ENCODE data around the gene TRPC3. TPM values are rescaled to one million over a fixed set of nuclear protein-coding genes. Genes with fewer than 3 reads are reported as not detected.

Gene TRPC3
- total RNA-seq, 2 experiments from 2014 or later, result 0.50 to 0.55 TPM

DNA sequence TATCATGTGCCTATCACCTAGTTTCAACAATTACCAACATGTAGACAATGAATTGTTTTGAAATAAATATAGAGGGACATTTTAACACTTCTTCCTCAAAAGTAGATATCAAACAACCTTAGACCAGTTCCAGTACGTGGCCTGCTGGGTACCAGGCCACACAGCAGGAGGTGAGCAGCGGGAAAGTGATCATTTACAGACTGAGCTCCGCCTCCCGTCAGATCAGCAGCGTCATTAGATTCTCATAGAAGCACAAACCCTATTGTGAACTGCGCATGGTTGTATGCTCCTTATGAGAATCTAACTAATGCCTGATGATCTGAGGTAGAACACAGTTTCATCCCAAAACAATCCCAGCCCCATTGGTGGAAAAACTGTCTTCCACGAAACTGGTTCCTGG, 88.1 kb downstream of the TRPC3 start:
- H3K4me3 Mint-ChIP-seq, result no peak overlapping the region
- no peaks in the 10 kb centered on the region for H3K9me3 Mint-ChIP-seq (ENCODE audit: insufficient read depth)
- DNase-seq (no peak), ATAC-seq (no peak)
- H3K4me1 Mint-ChIP-seq (ENCODE audit: low read depth), result peaks cover 2% of the 10 kb centered on the region
- CTCF ChIA-PET, result interaction anchor here (1.8 kb wide), 1 partner anchor 37 kb away, joined by 6 read pairs; no protein-coding TSS in a partner anchor
- H3K27ac Mint-ChIP-seq, result no peak overlapping the region
- POLR2A ChIA-PET, result no interaction called here
- no peaks in the 10 kb centered on the region for H3K27me3 Mint-ChIP-seq (ENCODE audit: low read depth)
- H3K36me3 Mint-ChIP-seq (ENCODE audit: low read depth), result peaks cover 35% of the 10 kb centered on the region

DNA sequence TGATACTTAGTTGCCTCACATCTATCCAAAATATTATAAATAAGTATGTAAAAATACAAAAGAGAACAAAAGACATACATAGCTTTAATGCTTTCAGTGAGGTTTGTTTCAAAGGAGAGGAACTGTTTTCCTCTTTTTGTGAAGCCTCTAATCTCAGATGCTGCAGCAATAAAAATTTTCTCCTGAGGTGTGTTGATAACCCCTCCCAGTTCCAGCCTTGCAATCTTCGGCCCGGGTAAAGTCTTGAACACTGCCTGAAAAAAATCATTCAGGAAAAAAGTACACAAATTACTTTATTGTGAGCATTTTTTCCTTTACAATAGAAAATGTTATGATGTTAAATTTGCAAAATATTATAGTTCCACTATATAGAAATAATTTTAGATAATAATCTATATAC, 90.4 kb downstream of the TRPC3 start:
- no peak for ATAC-seq
- Mint-ChIP-seq H3K27ac (no peak overlapping the region), H3K27me3 (ENCODE audit: low read depth) (no peaks in the 10 kb centered on the region), H3K4me3 (no peak overlapping the region), H3K4me1 (ENCODE audit: low read depth) (no peaks in the 10 kb centered on the region), H3K9me3 (ENCODE audit: insufficient read depth) (no peaks in the 10 kb centered on the region), H3K36me3 (ENCODE audit: low read depth) (peaks cover 29% of the 10 kb centered on the region)
- no peak for DNase-seq
- ChIA-PET POLR2A (no interaction called here), CTCF (no interaction called here)

DNA sequence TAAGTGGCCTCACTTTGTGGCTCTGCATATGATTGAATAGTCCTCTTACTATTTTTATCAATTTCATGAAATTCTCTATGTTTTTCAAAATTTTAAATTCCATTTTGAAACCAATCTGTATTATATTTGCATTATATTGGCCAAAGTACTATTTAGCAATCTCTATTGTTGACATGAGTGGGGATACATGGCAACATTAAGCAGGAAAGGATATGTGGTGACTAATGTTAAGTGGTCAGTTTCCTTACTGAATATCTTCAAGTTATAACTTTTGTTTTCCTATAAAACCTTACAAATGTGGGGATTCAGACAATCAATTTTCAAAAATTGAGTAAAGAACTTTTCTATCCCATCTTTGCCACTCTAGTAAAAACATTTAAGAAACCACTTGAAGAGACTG, 91.7 kb downstream of the TRPC3 start:
- CTCF ChIA-PET, result interaction anchor here (1.1 kb wide), 1 partner anchor 9 kb away, joined by 4 read pairs; no protein-coding TSS in a partner anchor

DNA sequence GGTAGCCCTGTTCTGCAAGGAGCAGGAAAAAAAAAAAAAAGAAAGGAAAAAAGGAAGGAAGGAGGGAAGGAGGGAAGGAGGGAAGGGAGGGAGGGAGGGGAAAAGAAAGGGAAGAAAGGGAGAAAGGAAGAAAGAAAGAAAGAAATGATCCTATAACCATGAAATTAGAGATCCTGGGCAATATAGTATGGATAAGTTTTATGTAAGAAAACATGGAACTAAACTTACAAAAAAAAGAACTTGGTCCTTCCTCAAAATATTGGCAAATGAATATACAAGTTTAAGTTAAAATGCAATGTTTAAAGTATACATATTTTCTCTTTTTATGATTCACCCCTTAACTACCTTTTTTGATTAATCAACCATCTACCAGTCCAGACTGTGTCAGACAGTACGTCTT, 100.5 kb downstream of the TRPC3 start:
- Mint-ChIP-seq H3K4me3 (no peak overlapping the region), H3K9me3 (ENCODE audit: insufficient read depth) (no peaks in the 10 kb centered on the region), H3K27ac (no peak overlapping the region), H3K27me3 (ENCODE audit: low read depth) (no peaks in the 10 kb centered on the region), H3K36me3 (ENCODE audit: low read depth) (peaks cover 10% of the 10 kb centered on the region), H3K4me1 (ENCODE audit: low read depth) (no peaks in the 10 kb centered on the region)
- CTCF ChIA-PET, result no interaction called here
- DNase-seq (no peak), ATAC-seq (no peak)
- POLR2A ChIA-PET, result no interaction called here

More for the DNA sequence above, 91.7 kb downstream of the TRPC3 start:
- Mint-ChIP-seq H3K36me3 (ENCODE audit: low read depth) (peaks cover 19% of the 10 kb centered on the region), H3K9me3 (ENCODE audit: insufficient read depth) (no peaks in the 10 kb centered on the region), H3K4me3 (no peak overlapping the region), H3K4me1 (ENCODE audit: low read depth) (no peaks in the 10 kb centered on the region), H3K27me3 (ENCODE audit: low read depth) (no peaks in the 10 kb centered on the region), H3K27ac (no peak overlapping the region)
- POLR2A ChIA-PET, result no interaction called here
- DNase-seq (no peak), ATAC-seq (no peak)

DNA sequence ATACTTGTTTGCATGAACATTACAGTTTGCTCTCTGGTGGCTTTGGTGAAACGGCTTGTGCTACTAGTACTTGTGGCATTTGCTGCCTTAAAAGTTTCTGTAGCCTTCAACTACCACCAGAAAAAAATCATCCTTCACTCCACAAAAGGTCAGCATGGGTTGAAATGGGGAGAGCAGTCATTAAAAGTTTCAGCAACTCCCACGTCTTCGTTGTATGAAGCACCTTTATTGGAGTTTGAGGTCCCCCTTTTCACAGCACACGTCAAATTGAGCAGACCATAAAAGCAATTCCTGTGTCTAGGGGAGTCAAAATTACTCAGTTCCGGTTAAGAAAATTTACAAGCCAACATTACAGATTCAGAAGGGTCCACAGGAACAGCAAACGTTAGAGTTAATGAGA, 105.2 kb downstream of the TRPC3 start:
- no peak for ATAC-seq
- ChIA-PET CTCF (interaction anchor here (1.1 kb wide), 1 partner anchor 20 kb away, joined by 3 read pairs; no protein-coding TSS in a partner anchor), POLR2A (no interaction called here)

DNA sequence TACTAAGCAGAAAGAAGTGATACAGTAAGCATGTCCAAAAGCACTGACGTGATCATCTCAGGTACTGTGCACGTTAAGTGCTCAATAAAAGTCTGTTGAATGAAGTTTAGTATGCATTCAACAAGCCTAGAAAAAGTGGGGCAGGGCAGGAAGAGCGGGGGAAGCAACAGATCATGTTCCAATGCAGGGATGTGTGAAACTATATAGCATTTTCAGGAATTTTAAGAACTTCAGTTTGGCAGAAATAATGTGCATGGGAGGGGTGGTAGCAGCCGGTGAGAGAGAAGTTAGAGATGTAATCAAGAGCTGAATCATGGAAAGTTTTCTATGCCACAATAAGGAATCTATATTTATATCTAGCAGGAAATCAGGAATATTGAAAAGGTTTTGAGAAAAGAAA, 109.0 kb downstream of the TRPC3 start:
- ChIA-PET POLR2A (no interaction called here), CTCF (no interaction called here)
- Mint-ChIP-seq H3K27ac (no peak overlapping the region), H3K4me3 (no peak overlapping the region), H3K27me3 (ENCODE audit: low read depth) (no peaks in the 10 kb centered on the region), H3K9me3 (ENCODE audit: insufficient read depth) (no peaks in the 10 kb centered on the region), H3K4me1 (ENCODE audit: low read depth) (no peaks in the 10 kb centered on the region), H3K36me3 (ENCODE audit: low read depth) (peaks cover 25% of the 10 kb centered on the region)
- DNase-seq (no peak), ATAC-seq (no peak)

More for the DNA sequence above, 105.2 kb downstream of the TRPC3 start:
- Mint-ChIP-seq H3K27me3 (ENCODE audit: low read depth) (no peaks in the 10 kb centered on the region), H3K4me3 (no peak overlapping the region), H3K36me3 (ENCODE audit: low read depth) (peaks cover 14% of the 10 kb centered on the region), H3K4me1 (ENCODE audit: low read depth) (no peaks in the 10 kb centered on the region), H3K9me3 (ENCODE audit: insufficient read depth) (no peaks in the 10 kb centered on the region), H3K27ac (no peak overlapping the region)
- no peak for DNase-seq

DNA sequence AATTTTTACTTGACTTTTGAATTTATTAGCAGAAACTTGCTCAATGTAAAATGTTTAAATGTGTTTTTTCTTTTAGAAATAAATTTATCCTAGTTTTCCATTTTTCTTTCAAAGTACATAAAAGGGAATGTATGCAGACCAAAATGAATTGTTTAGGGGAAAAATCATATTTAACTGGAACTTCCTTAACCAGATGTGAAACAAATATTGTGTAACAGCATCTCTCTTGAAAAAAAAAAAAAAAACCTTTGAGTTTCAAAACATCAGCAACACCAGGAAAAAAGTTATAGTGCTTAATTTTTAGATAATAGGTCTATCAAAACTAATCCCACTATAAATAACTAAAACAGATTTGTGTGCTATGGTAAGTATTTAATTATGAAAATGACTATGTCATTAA, 113.7 kb downstream of the TRPC3 start:
- ATAC-seq (no peak), DNase-seq (no peak)
- no peak overlapping the region for H3K27ac Mint-ChIP-seq
- ChIA-PET POLR2A (no interaction called here), CTCF (no interaction called here)
- no peaks in the 10 kb centered on the region for H3K27me3 Mint-ChIP-seq (ENCODE audit: low read depth)
- peaks cover 20% of the 10 kb centered on the region for H3K36me3 Mint-ChIP-seq (ENCODE audit: low read depth)
- H3K4me3 Mint-ChIP-seq, result no peak overlapping the region
- H3K9me3 Mint-ChIP-seq (ENCODE audit: insufficient read depth), result no peaks in the 10 kb centered on the region
- H3K4me1 Mint-ChIP-seq (ENCODE audit: low read depth), result no peaks in the 10 kb centered on the region

DNA sequence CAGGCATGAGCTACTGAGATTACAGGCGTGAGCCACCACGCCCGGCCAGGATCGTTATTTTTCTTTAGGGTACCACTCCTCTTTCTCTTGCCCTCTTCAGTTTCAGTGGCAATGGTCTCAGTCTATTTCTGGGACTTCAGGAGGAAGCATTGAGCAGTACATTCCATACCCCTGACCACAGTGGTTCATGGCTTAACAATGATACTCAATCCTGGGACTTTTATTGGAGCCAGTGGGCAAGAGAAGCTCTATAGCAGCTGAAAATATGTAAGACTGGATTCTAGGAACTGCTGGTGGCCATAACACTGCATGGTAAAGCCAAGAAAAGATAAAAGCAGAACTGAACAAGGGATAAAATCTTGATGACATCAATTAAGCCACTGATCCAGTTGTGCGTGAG, 122.3 kb downstream of the TRPC3 start:
- peaks cover 2% of the 10 kb centered on the region for H3K4me1 Mint-ChIP-seq (ENCODE audit: low read depth)
- CTCF ChIA-PET, result no interaction called here
- H3K4me3 Mint-ChIP-seq, result no peak overlapping the region
- no peak for ATAC-seq
- H3K36me3 Mint-ChIP-seq (ENCODE audit: low read depth), result peaks cover 12% of the 10 kb centered on the region
- H3K27me3 Mint-ChIP-seq (ENCODE audit: low read depth), result no peaks in the 10 kb centered on the region
- POLR2A ChIA-PET, result no interaction called here
- no peak for DNase-seq
- H3K27ac Mint-ChIP-seq, result no peak overlapping the region
- no peaks in the 10 kb centered on the region for H3K9me3 Mint-ChIP-seq (ENCODE audit: insufficient read depth)

Other genes starting within 250 kb of the TRPC3 start
- not detected for gene SMIM43, start 186.9 kb downstream of the TRPC3 start, total RNA-seq
- 10 to 100 TPM; 54.2 to 56.8 TPM for gene EXOSC9, start 150.7 kb downstream of the TRPC3 start, total RNA-seq
- gene CCNA2, start 128.2 kb downstream of the TRPC3 start, total RNA-seq, result 100 to 1,000 TPM; 131 to 132 TPM
- gene BBS7, start 81.6 kb downstream of the TRPC3 start, total RNA-seq, result 10 to 100 TPM; 16.4 to 18.5 TPM
- gene BLTP1, start 200.3 kb upstream of the TRPC3 start, total RNA-seq, result 10 to 100 TPM; 34.0 to 35.4 TPM